Inferior parietal cortex (tissue), 1 donor: Measurements from ENCODE around the gene SLC17A9.

Experiments
- DNase-seq: peaks from one replicate; pipeline ENCODE4 v3.0.0-alpha.2; 2016; ENCODE audit errors: extremely low spot score

The SLC17A9 gene

DNA sequence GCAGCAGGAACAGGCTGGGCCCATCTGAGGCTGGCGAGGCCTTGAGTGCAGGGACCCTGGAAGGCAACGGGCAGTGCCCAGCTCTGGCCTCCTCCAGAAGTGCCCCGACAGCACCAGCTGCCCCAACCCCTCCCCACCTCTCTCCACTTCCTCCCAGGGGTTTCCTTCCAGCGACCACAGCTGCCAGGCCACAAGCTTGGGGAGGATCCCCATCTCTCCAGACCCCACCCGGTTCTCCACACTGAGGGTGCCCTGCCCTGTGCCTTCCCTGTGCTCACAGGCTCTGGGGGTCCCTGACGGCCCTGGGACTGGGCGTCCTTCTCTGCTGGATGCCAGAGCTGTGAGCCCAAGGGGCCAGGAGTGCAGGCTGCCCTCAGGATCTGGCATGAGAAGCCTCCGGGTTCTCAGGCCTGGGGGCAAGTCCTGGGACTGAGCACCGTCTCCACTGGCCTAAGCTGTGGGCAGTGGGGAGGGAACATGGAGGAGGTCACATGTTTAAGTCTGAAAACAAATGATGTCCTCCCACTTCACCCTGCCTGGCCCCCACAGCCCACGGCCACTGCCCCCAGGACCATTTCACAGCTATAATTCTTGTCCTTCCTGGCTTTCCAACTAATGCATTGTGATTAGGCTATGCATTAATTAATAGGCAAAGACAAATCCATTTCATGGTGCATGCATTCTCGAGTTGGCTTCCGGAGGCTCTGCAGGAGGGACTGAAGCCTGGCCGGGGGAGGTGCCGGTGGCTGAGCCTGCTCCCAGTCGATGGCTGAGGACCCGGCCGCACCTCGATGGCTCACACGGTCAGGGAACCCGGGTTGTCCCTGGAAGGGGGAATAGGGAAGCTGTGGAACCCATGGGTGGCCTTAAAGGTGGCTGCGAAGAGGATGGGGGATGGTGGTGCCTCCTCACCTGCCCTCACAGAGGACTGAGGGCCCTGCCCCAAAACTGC, 29.9 kb downstream of the SLC17A9 start:
- no peak for DNase-seq

DNA sequence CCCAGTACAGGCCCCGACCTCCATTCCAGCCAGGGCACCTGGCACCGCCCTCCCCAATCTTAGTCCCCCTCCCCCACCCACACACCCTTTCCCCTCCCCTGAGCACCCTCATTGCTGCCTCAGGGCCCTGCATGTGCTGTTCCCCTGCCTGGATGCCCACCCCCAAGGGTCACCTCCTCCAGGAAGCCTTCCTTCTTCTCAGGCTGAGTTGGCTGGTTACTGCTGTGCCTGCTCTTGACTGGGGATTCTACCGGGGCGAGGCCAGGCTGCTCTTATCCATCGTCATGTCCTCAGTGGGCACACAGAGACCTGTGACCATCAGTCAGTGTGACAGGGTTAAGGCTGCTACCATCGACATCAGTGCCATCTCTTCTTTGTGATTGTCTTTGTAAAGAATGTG, 30.7 kb downstream of the SLC17A9 start:
- no peak for DNase-seq

- no peak for DNase-seq
These were observed 32.3 kb downstream of the SLC17A9 start for GRCh38 chr20:62984666-62985443.

GRCh38 chr20:62985444-62985778, 32.9 kb downstream of the SLC17A9 start:
- DNase-seq, result no peak

DNA sequence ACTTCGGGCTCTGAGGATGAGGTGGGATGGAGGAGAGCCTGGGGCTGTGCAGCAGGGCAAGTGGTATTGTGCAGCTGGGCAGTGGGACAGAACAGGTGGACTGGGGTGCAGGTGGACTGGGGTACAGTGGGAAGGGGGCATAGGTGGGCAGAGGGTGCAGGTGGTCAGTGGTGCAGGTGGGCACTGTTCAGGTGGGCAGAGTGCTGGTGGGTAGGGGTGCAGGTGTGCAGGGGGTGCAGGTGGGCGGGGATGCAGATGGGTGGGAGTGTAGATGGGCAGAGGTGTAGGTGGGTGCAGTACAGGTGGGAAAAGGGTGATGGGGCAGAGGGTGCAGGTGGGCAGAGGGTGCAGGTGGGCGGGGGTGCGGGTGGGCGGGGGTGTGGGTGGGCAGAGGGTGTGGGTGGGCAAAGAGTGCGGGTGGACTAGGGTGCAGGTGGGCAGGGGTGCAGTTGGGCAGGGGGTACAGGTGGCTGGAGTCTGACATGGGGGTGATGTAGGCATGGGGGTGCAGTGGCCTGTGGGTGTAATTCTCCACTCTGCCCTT, 33.8 kb downstream of the SLC17A9 start:
- no peak for DNase-seq

- DNase-seq, result no peak
These were observed 34.6 kb downstream of the SLC17A9 start for GRCh38 chr20:62987114-62987513.

DNA sequence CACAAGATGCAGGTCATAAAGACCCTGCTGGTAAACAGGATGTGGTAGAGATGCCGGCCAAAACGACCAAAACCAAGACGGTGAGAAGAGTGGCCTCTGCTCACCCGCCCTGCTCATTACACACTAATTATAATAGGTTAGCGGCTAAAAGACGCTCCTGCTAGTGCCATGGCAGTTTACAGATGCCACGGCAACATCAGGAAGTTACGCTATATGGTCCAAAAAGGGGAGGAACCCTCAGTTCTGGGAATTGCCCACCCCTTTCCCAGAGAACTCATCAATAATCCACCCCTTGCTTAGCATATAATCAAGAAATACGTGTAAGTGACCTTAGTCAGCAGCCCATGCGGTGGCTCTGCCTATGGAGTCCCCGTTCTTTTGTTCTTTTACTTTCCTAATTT, 36.7 kb downstream of the SLC17A9 start:
- DNase-seq, result no peak

- no peak for DNase-seq
These were observed 37.9 kb downstream of the SLC17A9 start for GRCh38 chr20:62990306-62990825.

DNA sequence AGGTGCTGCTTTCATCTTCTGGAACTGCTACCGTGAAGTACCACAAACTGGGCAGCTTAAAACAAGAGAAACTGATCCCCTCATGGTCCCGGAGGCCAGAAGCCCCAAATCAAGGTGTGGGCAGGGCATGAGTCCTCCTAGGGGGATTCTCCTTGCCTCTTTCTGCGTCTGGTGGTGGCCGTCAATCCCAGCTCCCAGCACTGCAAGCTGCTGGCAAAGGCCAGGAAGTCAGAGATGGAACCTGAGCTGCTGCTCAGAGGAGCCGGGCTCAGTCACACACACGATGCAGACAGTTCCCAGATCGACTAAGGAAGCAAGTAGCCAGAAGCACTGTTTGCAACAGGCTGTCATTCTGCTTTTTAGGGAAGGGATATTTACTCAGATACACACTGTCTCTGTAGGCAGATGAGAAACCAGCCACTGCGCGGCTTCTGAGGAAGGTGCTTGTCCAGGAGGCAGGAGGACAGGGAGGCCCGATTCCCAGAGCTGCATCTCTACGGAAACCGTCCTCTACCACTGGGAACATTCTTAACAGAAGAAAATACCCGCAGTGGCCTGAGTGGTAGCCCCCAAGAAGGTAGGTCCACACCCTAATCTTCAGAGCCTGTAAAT, 38.8 kb downstream of the SLC17A9 start:
- DNase-seq, result no peak

GRCh38 chr20:62991863-62992262, 39.4 kb downstream of the SLC17A9 start:
- DNase-seq, result no peak

DNA sequence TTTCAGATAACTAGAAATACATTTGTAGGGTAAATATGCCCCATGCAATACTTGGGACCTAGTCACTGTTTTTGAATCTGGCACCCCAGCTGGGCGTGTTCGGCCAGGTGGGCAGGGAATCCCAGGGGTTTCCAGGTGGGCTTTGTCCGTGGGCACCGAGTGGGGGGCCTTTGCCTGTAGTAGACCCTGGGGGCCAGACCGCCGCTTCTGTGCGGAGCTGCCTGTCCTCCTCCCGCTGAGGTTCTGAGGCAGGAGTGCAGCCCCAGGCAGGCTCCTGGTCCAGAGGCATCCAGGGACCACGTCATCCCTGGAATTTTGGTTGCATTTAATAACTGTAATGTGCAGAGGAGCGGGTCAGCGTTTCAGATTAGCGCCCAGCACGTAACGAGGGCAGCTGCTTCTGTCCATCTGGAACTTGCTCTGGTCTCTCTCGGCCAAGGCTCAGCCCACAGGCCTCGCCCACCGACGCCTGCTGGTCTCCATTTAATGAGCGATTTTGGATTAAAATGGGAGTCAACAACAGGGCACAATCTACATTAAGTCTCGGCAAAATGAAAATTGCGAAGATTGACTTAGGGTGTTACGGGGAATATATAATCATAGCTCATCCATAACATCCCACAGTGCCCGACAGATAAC, 41.5 kb downstream of the SLC17A9 start:
- DNase-seq, result no peak

DNA sequence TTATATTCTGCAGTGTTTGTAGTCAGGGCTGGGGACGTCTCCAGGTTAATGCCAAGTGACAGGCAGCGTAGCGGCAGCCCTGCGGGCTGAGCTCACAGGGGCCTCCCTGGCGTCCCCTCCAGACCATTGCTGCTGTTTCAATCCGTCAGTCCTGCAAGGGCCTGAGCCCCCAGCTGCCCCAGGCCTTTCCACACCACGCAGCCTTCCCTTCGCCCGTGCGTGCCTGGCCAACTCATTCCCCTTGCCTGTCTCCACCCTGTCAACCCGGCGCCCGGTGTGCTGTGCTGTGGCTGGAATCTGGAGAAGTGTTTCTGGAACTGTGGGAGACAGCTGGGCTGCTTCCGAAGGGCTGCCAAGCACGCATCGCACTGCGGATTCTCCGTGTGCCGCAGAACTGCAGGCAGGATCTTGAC, 42.4 kb downstream of the SLC17A9 start:
- DNase-seq, result no peak

GRCh38 chr20:62995481-62995880, 43.0 kb downstream of the SLC17A9 start:
- no peak for DNase-seq

DNA sequence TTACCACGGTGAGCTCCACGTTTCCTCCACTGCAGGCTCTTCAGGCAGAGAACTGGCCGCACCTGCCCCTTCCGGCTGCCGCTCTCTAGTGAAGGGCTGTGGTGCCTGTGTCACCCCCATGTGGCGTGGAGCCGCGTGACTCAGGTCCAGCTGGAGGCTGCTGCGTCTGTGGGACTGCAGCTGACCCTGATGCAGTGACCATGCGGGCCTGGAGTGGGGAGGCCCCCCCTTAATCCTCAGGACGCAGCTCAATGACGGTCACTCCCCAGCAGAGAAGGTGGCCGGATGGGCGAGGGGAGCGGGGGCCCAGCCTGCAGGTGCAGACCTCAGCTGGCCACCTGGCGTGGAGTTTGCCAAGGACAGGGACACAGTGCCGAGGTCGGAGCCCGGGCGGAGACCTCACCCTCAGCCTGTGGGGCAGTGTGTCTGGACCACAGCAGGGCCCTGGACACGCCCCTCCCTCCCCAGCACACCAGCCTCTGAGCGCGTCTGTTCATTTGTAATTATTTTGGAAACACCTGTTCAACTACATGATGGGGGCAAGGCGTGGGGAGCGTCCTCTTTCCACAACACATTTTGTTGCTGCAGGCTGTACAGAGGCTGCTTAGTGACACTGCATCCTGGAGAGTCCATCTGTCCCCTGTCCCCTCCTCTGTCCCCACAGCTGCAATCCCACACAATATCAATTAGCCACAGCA, 43.5 kb downstream of the SLC17A9 start:
- no peak for DNase-seq

DNA sequence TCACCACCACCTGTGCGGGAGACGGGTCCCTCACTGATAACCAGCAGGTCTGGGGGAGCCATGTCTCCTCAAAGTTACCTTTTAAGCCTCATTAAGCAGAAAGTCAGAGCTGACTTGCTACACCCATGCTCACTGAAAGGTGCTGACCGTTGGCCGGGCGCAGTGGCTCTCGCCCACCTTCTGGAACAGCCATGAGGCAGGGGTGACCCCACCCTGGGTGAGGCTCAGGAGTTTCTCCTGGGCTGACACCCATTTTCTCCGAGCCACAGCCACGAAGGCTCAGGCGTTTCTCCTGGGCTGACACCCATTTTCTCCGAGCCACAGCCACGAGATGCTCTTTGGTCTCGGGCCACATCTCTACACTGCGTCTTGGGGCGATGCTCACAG, 44.1 kb downstream of the SLC17A9 start:
- DNase-seq, result no peak

DNA sequence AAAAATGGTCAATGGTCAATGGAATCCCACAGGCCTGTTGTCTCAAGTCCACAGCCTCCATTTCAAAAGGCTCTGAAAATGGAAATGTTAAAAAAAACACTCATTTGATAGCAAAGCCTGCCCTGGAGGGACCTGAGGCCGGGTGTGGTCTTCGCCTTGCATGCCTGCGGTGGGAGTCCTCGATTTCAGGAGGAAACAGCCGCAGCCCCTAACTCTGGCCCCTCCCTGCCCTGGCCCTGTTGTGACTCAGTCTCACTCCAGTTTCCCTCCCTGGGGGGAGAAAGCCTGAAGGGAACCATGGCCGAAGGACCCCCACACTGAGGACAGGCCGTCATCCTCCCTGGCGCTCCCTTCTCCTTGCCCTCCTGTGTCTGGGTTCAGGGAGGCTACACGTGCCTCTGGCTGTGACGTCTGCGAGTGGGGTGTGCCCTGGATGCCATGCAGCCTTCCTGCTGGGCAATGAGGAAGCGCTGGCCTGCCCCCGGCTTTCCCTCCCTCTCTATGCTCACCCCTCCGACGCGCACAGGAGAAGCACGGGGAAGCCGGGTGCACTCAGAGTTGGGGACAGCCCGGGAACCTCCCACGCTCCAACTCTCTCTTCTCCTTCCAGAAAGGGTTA, 45.0 kb downstream of the SLC17A9 start:
- DNase-seq, result no peak

DNA sequence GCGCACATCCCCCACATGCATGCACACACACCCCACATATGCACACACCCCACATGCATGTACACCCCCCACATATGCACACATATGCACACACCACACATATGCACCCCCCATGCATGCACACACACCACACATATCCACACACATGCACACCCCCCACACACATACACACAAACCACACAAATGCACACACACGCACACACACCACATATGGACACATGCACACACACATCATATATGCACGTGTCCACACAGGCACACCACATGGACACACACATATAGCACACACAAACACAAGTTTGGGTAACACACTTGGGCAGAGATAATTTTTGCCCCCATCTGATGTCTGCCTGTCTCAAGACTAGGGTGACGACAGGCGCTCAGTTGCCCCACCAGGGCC, 45.9 kb downstream of the SLC17A9 start:
- no peak for DNase-seq

DNA sequence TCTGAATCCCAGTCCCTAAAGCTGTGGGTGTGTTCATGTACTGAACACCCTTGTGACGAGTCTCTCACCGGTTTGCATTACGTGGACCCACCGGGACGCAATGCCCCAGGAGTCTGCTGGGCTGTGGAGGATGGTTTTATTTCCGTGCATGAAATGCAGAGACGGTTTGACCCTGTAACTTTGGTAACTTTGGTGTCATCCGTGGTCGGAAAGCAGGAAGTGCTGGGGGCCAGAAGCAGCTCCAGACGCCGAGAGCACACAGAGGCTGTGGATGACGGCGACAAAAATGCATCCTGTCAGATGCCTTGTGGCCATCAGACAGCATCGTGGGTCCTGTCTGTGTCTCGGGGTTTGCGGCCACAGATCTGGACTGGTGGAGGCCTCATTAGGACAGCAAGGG, 47.1 kb downstream of the SLC17A9 start:
- DNase-seq, result no peak

GRCh38 chr20:63000036-63000435, 47.5 kb downstream of the SLC17A9 start:
- no peak for DNase-seq

DNA sequence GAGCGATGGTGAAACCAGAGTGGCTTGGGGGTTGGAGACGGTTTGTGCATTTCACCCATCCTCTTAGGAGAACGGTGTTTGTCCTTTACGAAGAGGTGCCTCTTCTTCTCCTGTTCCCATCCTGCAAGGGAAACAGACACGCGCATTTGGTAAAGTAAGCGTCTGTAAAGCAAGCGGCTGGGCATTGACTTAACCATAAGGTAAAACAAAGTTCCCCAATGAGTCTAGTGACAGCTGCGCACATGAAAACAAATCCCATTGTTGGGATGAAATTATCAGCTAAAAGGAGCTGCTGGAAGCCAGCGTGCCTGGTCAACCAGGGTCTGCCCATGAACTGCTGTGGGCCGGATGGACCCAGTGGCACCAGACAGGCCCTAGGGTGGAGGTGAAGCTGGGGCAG, 48.4 kb downstream of the SLC17A9 start:
- DNase-seq, result no peak

DNA sequence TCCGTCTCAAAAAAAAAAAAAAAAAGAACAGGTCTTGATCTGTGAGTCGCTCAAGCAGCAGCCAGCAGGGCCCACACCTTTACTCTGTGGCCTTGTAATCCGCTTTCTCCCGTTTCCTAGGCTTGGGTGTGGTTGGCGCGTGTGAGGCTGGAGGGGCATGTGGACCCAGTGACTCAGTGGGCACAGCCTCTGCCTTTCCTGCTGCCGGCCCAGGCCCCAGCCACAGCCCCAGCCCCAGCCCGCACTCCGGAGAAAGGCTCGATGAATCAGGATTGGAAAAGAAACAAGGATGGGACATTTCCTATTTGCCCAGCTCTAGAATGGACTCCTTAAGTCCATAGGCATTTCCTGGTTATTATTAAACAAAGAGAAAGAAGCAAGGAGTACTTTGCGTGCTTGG, 50.0 kb downstream of the SLC17A9 start:
- no peak for DNase-seq
